Right lobe of liver (tissue), 4 donors: ENCODE results near the gene FAM3C.

Experiments
- CTCF ChIP-seq, 4 donors: fragments of 200-600 bp in 3 of 4; fragments of 450-650 bp in 1 of 4; IDR thresholded peaks; one replicate each; pipeline versions ENCODE4 v1.5.1 to v1.8.0; 2016 to 2022; ENCODE audit warnings: antibody characterized with exemption in 4 of 4, mild to moderate bottlenecking in 2 of 4
- POLR2A ChIP-seq: fragments of 450-650 bp; IDR thresholded peaks from one replicate; pipeline ENCODE4 v1.6.1; 2017; ENCODE audit warnings: antibody characterized with exemption, mild to moderate bottlenecking
- donor health status: DM: no; HTN: no; CAD: no.
- donor health status: DM: no; HTN: no; CAD: no.
- donor health status: DM: no; HTN: yes; CAD: no.

- TF ChIP-seq CTCF (IDR thresholded peaks at IDR 0.05), result no peak
- no peak for TF ChIP-seq POLR2A
These were observed 51.6 kb downstream of the FAM3C start for GRCh38 chr7:121344497-121344896.
